GM21717 (cell line): ENCODE measurements around the gene SLC16A2.

ENCODE experiments used
- ATAC-seq: cut with Tn5 transposase; IDR thresholded peaks from one replicate; pipeline ENCODE4 v1.9.1; 2021; ENCODE audit warnings: mild to moderate bottlenecking, moderate library complexity; ENCODE audit not compliant: unreplicated experiment

The SLC16A2 gene

DNA sequence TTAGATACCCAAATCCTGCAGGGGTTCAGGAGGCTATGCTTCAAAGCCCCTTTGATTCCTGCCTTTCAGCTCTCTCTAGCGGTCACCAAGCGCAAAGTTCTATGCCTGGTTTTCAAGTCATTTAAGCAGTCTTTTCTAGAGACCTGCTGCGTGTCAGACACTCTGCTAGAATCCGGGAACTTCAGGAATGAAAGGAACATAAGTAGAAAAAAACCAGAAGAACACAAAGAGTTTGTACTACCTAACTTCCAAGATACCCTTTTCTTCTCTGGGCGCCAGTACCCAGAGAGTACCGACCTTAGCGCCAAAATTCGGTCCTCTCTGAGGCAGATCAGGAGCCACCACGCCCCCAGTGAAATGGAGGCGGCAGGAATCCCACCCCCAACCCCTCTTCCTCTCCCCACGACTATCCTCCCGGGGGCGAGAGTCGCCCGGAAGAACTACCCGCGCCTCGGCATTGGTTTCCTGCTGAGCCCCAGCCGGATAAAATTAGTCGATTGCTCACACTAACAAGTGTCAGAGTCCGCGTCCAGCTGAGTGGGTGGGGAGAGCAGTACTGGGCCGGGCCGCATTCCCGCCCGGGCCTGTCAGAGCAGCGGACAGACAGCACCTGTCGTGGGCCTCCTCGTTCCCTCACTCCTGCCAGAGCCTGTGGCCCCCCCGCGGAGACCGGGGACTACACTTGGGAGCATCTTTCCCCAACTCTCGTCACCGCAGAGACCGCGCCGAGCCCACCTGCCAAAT lies 114.3 kb downstream of the SLC16A2 start:
- ATAC-seq: peak; percentile 43

DNA sequence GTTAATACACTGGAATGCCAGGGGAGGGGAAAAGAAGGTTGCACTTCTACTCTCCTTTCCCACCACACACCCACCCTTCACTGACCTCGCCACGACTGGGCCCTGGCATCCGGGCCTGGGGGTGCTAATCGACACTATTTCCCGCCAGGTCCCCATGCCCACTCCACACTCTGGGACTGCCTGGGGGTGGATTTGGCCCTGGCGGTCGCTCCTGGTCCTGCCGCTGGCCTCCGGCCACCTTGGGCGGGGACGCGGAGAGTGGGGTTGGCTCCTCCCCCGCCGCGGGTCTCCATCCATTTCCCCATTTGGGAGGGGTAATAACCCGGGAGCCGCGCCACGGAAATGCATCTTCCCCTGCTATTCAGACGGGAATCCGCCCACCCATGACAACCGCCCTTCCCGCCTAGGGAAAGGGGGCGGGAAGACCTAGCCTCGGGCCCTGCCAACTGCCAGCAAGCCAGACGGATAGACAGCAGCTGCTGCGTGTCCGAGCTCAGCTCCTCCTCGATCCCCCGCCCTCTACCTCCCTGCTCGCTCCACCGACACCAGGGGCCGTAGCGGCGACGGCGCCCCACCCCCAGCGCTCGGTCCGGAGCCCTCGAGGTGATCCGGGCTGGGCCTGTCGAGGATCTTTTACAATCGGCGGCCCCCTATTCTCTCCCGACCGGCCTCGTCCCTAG lies 115.0 kb downstream of the SLC16A2 start:
- ATAC-seq: peak; percentile 59

DNA sequence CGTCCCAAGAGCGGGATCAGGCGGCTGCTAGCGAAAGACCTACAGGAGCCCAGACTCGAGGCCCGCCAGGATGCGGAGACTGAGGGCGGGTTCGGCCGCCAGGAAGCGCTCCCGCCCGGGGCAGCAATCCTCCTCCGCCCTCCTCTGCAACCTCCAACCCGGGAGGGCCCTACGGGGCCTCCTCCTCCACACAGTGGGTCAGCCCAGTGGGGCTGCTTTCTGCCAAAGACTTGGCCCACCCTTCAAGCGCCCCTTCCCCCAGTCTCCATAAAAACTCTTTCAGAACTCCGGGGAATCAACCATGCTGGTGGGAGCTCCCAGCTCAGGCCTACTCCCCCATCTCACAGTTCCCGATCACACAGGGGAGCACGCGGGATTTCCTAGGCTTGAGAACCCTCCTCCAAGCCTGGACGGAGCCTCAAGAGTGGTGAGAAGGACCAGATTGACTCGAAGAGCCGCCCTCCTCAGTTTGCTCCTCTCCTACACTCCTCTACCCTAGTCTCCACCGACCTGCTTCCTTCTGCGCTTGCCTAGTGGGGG lies 115.6 kb downstream of the SLC16A2 start:
- ATAC-seq: peak; percentile 19

DNA sequence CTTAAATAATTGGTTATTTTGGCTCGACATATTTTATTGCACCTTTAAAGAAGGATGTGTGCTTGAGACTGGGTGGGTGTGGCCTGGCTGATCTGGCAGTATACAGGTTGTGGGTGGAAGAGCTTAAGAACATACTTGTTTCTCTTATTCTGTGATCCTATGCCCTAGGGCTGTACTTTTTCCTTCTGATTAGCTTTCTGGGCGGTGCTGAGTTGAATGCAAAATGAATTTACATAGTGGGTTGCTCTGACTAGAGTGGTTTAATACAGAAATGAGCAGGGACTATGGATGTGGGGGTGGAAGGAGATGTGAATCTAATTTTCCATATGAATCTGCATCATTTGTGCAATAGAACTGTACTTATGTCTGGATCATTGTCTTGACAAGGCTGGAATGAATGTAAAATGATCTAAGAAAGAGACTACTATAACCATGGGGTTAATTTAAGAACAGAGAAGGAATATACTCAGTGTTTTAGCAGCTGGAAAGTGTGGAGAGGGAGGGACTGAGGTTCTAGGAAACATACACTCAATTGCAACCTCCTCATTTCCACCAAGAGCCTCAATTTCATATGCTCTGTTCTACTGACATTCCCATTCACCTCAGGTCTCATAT lies 119.4 kb downstream of the SLC16A2 start:
- no peak for ATAC-seq

DNA sequence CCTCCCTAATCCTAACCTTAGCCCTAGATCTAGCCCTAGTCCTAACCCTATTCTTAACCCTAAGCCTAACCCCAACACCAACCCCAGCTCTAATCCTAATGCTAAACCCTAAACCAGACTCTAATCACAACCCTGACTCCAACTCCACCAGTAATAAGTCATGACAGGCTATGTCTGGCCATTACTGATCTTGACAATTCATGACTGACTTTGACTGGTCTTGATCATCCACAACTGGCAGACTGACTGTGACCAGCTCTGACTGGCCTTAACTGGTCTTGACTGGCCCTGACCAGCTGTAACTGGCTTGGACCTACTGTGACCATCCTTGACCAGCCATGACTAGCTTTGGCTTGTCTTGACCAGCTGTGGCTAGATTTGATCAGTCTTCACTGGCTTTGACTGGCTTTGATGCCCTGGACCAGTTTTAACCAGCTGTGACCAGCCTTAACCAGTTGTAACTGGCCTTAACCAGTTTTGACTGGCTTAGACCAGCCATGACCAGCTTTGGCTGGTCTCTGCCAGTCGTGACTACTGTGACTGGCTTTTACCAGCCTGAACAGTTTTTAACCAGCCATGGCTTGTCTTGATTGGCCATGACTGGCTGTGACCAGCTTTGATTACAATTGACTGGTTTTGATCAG lies 124.7 kb downstream of the SLC16A2 start:
- no peak for ATAC-seq

DNA sequence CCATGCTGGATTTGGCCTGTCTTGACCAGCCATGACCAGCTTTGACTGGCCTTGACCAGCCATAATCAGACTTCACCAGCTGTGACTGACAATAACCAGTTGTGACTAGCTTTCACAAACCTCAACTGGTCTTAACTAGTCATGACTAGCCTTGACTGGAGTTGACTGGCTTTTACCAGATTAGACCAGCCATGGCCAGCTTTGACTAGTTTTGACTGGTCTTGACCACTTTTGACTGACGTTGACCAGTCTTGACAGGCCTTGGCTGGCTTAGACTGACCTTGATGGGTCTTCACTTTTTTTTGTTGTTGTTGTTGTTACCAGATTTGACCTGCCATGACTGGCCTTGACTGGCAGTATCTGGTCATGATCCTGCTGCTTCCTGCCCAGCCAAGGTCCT lies 125.7 kb downstream of the SLC16A2 start:
- no peak for ATAC-seq

DNA sequence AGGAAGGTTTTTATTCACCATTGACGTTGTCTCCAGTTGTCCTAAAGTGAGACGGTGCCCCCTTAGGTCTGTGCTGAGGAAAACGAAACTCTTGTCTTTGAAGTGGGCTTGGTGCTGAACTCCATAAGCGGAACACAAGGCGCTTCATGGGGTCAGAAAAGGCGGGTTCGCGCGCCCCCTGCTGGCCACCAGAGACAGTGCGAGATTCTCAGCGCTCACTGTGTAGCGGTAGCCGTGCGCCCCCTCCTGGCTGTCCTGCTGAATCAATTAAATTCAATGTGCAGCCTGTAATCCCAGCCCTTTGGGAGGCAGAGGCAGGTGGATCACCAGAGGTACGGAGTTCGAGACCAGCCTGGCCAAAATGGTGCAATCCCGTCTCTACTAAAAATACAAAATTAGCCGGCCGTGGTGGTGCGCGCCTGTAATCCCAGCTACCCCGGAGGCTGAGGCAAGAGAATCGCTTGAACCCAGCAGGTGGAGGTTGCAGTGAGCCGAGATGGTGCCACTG lies 129.1 kb downstream of the SLC16A2 start:
- peak; percentile 87 for ATAC-seq

DNA sequence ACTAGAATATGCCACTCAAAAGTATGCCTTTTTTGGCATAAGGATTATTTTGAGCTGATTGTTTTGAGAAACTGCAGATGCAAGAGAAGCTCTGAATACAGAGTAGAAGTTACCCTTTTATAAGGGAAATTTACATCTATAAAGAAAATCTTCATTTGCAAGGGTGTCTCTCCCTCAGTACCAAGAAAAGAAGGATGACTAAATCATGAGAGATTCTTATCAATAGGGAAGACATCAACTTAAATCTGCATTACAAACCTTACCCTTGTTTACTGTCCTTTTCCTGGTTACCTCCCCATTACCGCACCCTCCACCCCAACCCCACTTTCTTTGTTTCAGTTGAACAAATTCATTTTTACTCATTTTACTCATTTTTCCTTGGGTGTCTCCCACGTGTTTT lies 130.6 kb downstream of the SLC16A2 start:
- no peak for ATAC-seq

DNA sequence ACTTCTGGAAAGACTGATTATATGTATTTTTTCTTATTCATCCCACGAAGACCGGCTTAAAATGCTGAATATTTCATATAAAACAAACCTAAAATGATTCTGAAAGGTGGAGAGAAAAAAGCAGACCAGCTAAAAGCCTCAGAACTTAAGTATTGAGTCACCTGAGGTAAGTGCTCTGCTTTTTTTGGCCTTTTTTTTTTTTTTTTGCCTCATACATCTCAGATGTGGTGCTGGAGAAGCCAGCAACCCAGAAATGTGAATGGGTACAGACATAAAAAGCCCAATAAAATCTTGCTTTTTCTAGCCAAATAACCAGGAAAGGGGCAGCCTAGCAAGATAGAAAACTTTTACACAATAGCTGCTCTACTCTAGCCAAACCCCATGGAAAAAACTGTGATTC lies 136.1 kb downstream of the SLC16A2 start:
- no peak for ATAC-seq

DNA sequence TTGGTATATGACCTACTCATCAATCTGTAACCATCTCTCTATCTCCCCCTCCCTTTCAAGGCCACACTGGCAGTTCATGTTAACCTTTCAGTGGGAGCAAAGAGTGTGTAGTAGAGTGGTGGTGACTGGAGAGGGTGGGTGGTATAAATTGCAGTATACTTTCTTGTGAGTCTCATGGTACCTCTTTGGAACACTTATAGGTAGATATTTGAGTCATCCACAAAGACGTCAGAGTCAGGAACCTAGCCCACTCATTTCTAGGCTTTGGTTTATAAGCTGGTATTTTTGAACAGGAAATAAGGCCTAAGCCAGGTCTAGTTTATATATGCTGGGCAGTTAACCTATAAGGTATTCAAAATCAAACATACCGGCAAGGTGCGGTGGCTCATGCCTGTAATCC lies 156.8 kb downstream of the SLC16A2 start:
- ATAC-seq: no peak

DNA sequence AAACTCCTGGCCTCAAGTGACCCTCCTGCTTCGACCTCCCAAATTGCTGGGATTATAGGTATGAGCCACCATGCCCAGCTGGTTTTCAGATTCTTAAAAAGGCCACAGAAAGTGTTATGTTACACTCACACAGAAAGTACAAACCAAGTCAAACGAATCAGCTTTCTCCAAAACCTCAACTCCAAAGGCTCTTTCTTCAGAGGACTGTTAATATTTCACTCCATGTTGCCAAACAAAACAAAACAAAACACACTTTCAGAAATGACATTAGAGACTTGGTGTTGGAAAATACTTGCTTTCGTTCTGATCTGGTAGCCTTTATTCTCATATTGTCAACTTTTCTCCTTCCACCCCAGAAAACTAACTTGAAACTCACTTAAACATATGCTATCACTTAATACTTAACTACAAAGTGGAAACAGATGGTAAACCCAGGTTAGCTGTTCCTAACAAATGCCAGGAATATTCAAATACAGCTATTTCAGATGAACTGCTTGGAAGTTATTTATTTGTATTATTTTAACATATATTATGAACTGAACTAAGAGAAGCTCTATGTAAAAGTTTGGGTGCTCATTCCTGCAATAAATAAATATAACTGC lies 158.4 kb downstream of the SLC16A2 start:
- ATAC-seq: no peak
